GM12878 (cell line): ENCODE data around the gene TBP. TPM values are rescaled to one million over a fixed set of nuclear protein-coding genes. Genes with fewer than 3 reads are reported as not detected.

Experiments used
- CBFB ChIP-seq: IDR thresholded peaks from 2 replicates; pipeline ENCODE4 v1.6.1; 2016; ENCODE audit warnings: antibody characterized with exemption, low read depth
- CHD2 ChIP-seq: IDR thresholded peaks from 2 replicates; pipeline ENCODE4 v1.6.1; 2011; ENCODE audit warnings: low read depth, low read length, improper control_type of control experiment, borderline replicate concordance
- EP300 ChIP-seq, 2 experiments: fragments of 150-350 bp in 1 of 2; IDR thresholded peaks; 2 replicates each; pipeline ENCODE4 v1.6.1; 2011 to 2012; ENCODE audit warnings: low read depth in 2 of 2, low read length in 2 of 2, borderline replicate concordance in 1 of 2, improper control_type of control experiment in 1 of 2, inconsistent platforms in 1 of 2; ENCODE audit not compliant: control insufficient read depth in 1 of 2
- KDM1A ChIP-seq: fragments of 200-600 bp; sonication (generic); IDR thresholded peaks from 2 replicates; pipeline ENCODE4 v1.6.1; 2016; ENCODE audit warnings: borderline replicate concordance
- RBBP5 ChIP-seq: fragments of 200-600 bp; sonication (generic); conservative IDR thresholded peaks from 2 replicates; pipeline ENCODE4 v1.6.1; 2016
- RELA ChIP-seq: fragments of 450-650 bp; IDR thresholded peaks from 2 replicates; pipeline ENCODE4 v1.8.0; 2014; ENCODE audit warnings: borderline replicate concordance; ENCODE audit not compliant: partially characterized antibody
- TAF1 ChIP-seq: IDR thresholded peaks from 2 replicates; pipeline ENCODE4 v1.6.1; 2011; ENCODE audit warnings: mild to moderate bottlenecking, low read depth, low read length, borderline replicate concordance
- TARDBP ChIP-seq: IDR thresholded peaks from 2 replicates; pipeline ENCODE4 v1.6.1; 2016; ENCODE audit warnings: borderline replicate concordance
- ZBTB40 ChIP-seq: fragments of 450-650 bp; IDR thresholded peaks from 2 replicates; pipeline ENCODE4 v1.6.1; 2016; ENCODE audit warnings: mild to moderate bottlenecking, moderate library complexity, borderline replicate concordance
- ZNF592 ChIP-seq: fragments of 450-650 bp; IDR thresholded peaks from 2 replicates; pipeline ENCODE4 v1.6.1; 2017; ENCODE audit warnings: mild to moderate bottlenecking, moderate library complexity
- polyA plus RNA-seq, 11 experiments: library from polyadenylated mRNA; depleted of rRNA in 4 of 11; unstranded in 6 of 11; stranded (reverse) in 5 of 11; fragments of >200 nt; fragmentation: Nextera tagmentation in 4 of 11; fragmentation: Illumina TruSeq in 1 of 11; extraction: Ambion mirVana in 4 of 11; extraction: Trizol in 1 of 11; gene quantifications; 1 replicate in 1 of 11; 2 replicates in 10 of 11; pipeline versions ENCODE4 v1.2.1 to v1.2.3, GENCODE V29; 2011 to 2016; ENCODE audit warnings: inconsistent platforms in 2 of 11, missing spikeins in 2 of 11, low read depth in 1 of 11
- total RNA-seq, 4 experiments: library from RNA; depleted of rRNA in 3 of 4; stranded (reverse); fragments of >200 nt in 3 of 4; fragmentation: Illumina TruSeq in 1 of 4; extraction: Trizol in 1 of 4; gene quantifications; 2 replicates each; pipeline versions ENCODE4 v1.2.1 to v1.2.3, GENCODE V29; 2013 to 2021
- TF ChIP-seq, protein P1 (sequence below): fragments of 450-650 bp; IDR thresholded peaks from 2 replicates; pipeline ENCODE4 v1.6.1; 2018; ENCODE audit warnings: mild to moderate bottlenecking, low read depth, moderate library complexity; ENCODE audit not compliant: partially characterized antibody
- TF ChIP-seq, protein P2 (sequence below): fragments of 450-650 bp; IDR thresholded peaks from 2 replicates; pipeline ENCODE4 v1.6.1; 2017; ENCODE audit warnings: mild to moderate bottlenecking, low read depth, inconsistent platforms; ENCODE audit not compliant: poor library complexity, severe bottlenecking

TBP gene
- total and polyA plus RNA-seq, 10 of the 15 experiments (the other 5 are each of a cell fraction or from before 2014, with no cell fraction given), result 13.6 to 39.5 (median 26.5) TPM

DNA sequence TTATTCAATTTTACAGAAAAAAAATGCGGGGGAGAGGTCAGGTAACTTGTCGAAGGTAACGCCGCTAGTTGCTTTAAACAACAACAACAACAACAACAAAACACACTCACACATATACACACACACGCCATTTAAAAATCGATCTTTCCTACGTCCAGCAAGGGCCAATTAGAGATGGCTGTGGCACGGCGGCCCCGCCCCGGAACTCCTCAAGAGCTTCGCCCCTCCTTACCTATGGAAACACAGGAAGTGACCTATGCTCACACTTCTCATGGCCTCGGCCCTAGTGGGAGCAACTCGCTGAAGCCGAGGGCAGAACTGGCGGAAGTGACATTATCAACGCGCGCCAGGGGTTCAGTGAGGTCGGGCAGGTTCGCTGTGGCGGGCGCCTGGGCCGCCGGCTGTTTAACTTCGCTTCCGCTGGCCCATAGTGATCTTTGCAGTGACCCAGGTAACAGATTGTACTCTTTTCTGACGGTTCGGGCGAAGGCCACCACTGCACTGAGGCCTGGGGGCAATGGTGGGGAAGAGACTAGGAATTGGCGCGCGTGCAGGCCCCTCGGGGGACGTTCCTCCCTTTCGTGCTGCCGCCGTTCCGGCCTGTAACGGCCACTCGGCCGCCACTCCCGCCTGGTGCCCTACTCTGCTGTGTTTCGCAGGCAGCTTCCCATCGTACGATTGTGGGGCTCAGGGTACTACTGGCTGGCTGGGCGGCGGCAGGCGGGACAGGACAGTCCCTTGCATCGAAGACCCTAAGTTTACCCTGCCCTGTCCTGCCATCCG lies at the start of gene TBP (continued):
- TF ChIP-seq ZNF592, result no peak
- peak; percentile 74; the same call in 1 of the 2 replicates for TF ChIP-seq TARDBP
- peak; percentile 15 for TF ChIP-seq RELA
- no peak for TF ChIP-seq KDM1A
- TF ChIP-seq CHD2, result peak; percentile 81
- no peak for TF ChIP-seq RBBP5
- TF ChIP-seq TAF1, result peak; percentile 65; the same call in 1 of the 2 replicates
- TF ChIP-seq, protein P1, sequence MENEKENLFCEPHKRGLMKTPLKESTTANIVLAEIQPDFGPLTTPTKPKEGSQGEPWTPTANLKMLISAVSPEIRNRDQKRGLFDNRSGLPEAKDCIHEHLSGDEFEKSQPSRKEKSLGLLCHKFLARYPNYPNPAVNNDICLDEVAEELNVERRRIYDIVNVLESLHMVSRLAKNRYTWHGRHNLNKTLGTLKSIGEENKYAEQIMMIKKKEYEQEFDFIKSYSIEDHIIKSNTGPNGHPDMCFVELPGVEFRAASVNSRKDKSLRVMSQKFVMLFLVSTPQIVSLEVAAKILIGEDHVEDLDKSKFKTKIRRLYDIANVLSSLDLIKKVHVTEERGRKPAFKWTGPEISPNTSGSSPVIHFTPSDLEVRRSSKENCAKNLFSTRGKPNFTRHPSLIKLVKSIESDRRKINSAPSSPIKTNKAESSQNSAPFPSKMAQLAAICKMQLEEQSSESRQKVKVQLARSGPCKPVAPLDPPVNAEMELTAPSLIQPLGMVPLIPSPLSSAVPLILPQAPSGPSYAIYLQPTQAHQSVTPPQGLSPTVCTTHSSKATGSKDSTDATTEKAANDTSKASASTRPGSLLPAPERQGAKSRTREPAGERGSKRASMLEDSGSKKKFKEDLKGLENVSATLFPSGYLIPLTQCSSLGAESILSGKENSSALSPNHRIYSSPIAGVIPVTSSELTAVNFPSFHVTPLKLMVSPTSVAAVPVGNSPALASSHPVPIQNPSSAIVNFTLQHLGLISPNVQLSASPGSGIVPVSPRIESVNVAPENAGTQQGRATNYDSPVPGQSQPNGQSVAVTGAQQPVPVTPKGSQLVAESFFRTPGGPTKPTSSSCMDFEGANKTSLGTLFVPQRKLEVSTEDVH, result peak; percentile 89
- peak in 1 of 2 experiments; percentile 63; a peak in 1 of 4 replicates for TF ChIP-seq EP300 (IDR thresholded peaks at IDR 0.05; ENCODE audit: borderline replicate concordance in 1 of 2, control insufficient read depth in 1 of 2, low read depth in 2 of 2, low read length in 2 of 2)
- TF ChIP-seq, protein P2, sequence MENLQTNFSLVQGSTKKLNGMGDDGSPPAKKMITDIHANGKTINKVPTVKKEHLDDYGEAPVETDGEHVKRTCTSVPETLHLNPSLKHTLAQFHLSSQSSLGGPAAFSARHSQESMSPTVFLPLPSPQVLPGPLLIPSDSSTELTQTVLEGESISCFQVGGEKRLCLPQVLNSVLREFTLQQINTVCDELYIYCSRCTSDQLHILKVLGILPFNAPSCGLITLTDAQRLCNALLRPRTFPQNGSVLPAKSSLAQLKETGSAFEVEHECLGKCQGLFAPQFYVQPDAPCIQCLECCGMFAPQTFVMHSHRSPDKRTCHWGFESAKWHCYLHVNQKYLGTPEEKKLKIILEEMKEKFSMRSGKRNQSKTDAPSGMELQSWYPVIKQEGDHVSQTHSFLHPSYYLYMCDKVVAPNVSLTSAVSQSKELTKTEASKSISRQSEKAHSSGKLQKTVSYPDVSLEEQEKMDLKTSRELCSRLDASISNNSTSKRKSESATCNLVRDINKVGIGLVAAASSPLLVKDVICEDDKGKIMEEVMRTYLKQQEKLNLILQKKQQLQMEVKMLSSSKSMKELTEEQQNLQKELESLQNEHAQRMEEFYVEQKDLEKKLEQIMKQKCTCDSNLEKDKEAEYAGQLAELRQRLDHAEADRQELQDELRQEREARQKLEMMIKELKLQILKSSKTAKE, result no peak
- 0 out of 2 replicates have a peak, but pooled peaks have one; percentile 54 for TF ChIP-seq CBFB
- peak; percentile 97 for TF ChIP-seq ZBTB40
